Occipital lobe (tissue), 2 donors: ENCODE measurements around the gene FYB1. TPM values are rescaled to one million over a fixed set of nuclear protein-coding genes. Genes with fewer than 3 reads are reported as not detected.
A peak's percentile ranks its signal among the peaks of the same experiment; 100 is the strongest.

Experiments
- DNase-seq: peaks from one replicate; lab custom pipeline; 2025; lab: John Stamatoyannopoulos, UW
- total RNA-seq: library from RNA; depleted of rRNA; stranded (reverse); fragments of >200 nt; gene quantifications from one replicate; pipeline ENCODE4 v1.2.3, GENCODE V29; 2014

FYB1 gene
- total RNA-seq, 1 donor from 2014 or later = 1.4 TPM

- no peak for DNase-seq
Observed at GRCh38 chr5:39091940-39092580, 127.3 kb downstream of the FYB1 start.

- no peak for DNase-seq
Observed at GRCh38 chr5:39083968-39084367, 135.4 kb downstream of the FYB1 start.

GRCh38 chr5:39082995-39083394 lies 136.4 kb downstream of the FYB1 start:
- DNase-seq = no peak

GRCh38 chr5:39080597-39081204 lies 138.7 kb downstream of the FYB1 start:
- DNase-seq = no peak

- no peak for DNase-seq
Observed at GRCh38 chr5:39080168-39080567, 139.2 kb downstream of the FYB1 start.

- no peak for DNase-seq
Observed at GRCh38 chr5:39079147-39079546, 140.2 kb downstream of the FYB1 start.

- no peak for DNase-seq
Observed at GRCh38 chr5:39076757-39077728, 142.3 kb downstream of the FYB1 start.

- no peak for DNase-seq
Observed at GRCh38 chr5:39076101-39076756, 143.1 kb downstream of the FYB1 start.

GRCh38 chr5:39074017-39074814 lies 145.1 kb downstream of the FYB1 start, which contains the start of gene RICTOR:
Gene RICTOR (minus strand): TSS chr5:39074399. CDS start chr5:39074377, 22 bp downstream.
- DNase-seq = peak; percentile 88

GRCh38 chr5:39073767-39074016 lies 145.7 kb downstream of the FYB1 start:
- DNase-seq = no peak

GRCh38 chr5:39072925-39073766 lies 146.2 kb downstream of the FYB1 start:
- peak; percentile 28 for DNase-seq

GRCh38 chr5:39068099-39068498 lies 151.3 kb downstream of the FYB1 start:
- no peak for DNase-seq

- no peak for DNase-seq
Observed at GRCh38 chr5:39064450-39064849, 154.9 kb downstream of the FYB1 start.

- no peak for DNase-seq
Observed at GRCh38 chr5:39063037-39063436, 156.3 kb downstream of the FYB1 start.

- DNase-seq = no peak
Observed at GRCh38 chr5:39062530-39062929, 156.8 kb downstream of the FYB1 start.

GRCh38 chr5:39062104-39062503 lies 157.3 kb downstream of the FYB1 start:
- no peak for DNase-seq

GRCh38 chr5:39059064-39059463 lies 160.3 kb downstream of the FYB1 start:
- DNase-seq = no peak

- DNase-seq = no peak
Observed at GRCh38 chr5:39058178-39058921, 161.0 kb downstream of the FYB1 start.

GRCh38 chr5:39057734-39058133 lies 161.6 kb downstream of the FYB1 start:
- DNase-seq = no peak
